Fibroblast of mammary gland (primary cell): ENCODE data around the gene APLF.

Experiments used
- DNase-seq: peaks from one replicate; pipeline ENCODE4 v3.0.0-alpha.2; 2010; ENCODE audit warnings: low read depth
- H3K4me3 ChIP-seq: 2 replicates; pipeline ENCODE4 v1.5.1; 2011; ENCODE audit warnings: low read depth, mild to moderate bottlenecking, low read length, moderate library complexity; ENCODE audit not compliant: control insufficient read depth
- TF ChIP-seq, protein P1 (sequence below): conservative IDR thresholded peaks from 2 replicates; pipeline ENCODE4 v1.5.1; 2011; ENCODE audit warnings: low read depth, low read length, inconsistent platforms; ENCODE audit not compliant: control insufficient read depth, insufficient read depth

APLF gene

DNA sequence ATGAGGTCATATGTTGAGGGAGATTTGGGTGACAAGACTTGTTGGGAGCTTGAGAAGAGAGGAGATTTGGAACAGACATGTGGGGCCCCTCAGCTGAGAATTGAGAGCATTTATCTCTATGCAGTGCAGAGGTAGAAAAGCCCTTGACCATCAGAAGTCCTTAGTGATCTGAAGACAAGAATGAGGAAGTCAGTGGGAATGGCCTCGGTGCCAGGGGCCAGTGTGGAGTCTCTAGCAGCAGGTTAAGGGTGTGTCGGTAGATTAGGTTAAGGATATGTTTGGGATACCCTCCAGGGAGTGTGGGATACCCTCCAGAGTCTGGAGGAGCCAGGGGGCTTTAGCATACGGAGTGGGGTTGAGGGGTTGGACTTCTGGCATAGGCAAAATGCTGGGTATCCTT, 41.9 kb upstream of the APLF start:
- DNase-seq, result no peak
- TF ChIP-seq, protein P1, sequence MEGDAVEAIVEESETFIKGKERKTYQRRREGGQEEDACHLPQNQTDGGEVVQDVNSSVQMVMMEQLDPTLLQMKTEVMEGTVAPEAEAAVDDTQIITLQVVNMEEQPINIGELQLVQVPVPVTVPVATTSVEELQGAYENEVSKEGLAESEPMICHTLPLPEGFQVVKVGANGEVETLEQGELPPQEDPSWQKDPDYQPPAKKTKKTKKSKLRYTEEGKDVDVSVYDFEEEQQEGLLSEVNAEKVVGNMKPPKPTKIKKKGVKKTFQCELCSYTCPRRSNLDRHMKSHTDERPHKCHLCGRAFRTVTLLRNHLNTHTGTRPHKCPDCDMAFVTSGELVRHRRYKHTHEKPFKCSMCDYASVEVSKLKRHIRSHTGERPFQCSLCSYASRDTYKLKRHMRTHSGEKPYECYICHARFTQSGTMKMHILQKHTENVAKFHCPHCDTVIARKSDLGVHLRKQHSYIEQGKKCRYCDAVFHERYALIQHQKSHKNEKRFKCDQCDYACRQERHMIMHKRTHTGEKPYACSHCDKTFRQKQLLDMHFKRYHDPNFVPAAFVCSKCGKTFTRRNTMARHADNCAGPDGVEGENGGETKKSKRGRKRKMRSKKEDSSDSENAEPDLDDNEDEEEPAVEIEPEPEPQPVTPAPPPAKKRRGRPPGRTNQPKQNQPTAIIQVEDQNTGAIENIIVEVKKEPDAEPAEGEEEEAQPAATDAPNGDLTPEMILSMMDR, result no peak
- no peak overlapping the region for H3K4me3 ChIP-seq

DNA sequence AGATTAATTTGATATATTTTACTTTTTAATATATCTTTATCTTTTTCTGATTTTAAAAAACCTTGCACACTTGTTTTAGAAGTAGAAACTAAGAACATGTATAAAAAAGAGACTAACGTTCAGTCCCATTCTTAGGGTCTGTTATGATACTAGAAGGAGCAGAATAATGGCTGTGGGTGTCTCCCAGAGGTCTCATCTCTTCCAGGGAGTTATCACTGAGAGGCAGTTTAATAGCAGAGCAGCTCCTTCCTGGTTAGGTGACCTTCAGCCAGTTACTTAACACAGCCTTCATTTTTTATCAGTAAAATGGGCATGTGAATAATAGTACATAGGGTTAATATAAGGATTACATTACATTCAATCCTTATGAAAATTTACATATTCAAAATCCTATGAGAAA, 40.9 kb upstream of the APLF start:
- TF ChIP-seq, protein P1, result no peak
- H3K4me3 ChIP-seq, result no peak overlapping the region
- no peak for DNase-seq

GRCh38 chr2:68426848-68427579, 40.4 kb upstream of the APLF start:
- TF ChIP-seq, protein P1, result no peak
- no peak overlapping the region for H3K4me3 ChIP-seq
- DNase-seq, result no peak

GRCh38 chr2:68428126-68428525, 39.3 kb upstream of the APLF start:
- TF ChIP-seq, protein P1, result no peak
- DNase-seq, result no peak
- H3K4me3 ChIP-seq, result no peak overlapping the region

DNA sequence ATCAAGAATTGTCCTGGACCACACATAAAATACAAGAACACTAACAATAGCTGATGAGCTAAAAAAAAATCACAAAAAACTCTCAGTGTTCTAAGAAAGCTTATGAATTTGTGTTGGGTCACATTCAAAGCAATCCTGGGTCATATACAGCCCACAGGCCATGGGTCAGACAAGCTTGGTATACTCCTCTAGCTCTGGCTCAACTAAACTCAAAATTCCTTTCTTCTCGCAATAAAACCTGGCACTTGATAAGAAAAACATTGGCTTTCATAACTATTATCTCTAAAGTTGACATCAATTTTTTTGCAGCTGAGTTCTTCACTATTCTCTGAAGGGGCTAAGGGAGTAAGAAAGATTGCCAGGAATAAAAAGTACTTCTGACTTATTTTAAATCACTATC, 38.6 kb upstream of the APLF start:
- TF ChIP-seq, protein P1, result no peak
- DNase-seq, result no peak
- no peak overlapping the region for H3K4me3 ChIP-seq

- TF ChIP-seq, protein P1, result no peak
- H3K4me3 ChIP-seq, result no peak overlapping the region
- DNase-seq, result no peak
Measured at GRCh38 chr2:68429311-68429826, 38.0 kb upstream of the APLF start.

DNA sequence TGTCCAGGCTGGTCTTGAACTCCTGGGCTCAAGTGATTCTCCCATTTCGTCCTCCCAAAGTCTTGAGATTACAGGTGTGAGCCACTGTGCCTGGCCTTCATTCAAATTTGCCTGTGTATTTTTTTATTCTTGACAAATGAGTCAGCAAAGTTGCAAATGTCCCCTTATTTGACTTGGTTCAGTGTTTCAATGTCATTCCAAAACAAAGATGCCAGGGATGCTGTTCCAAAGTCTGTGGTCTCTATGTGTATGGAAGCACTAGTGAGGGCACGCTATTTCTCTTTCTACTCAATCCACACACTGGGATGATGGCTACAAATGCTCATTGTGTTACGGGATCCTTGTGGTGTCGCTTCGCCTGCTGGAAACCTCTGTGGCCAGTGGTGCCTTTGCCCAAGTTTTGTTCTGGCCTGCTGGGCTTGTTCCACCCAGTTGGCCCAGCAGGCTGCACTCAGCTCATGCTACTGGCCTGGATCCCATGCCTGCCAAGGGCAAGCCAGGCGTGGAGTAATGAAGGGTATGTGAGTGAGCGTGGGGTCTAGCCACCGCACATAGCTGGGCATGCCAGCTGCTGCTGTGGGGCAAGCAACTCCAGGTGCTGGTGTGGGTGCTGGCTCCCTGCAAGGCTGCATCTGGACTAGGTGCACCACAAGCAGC, 35.9 kb upstream of the APLF start:
- H3K4me3 ChIP-seq, result no peak overlapping the region
- DNase-seq, result no peak

More for the DNA sequence above, 35.9 kb upstream of the APLF start:
- TF ChIP-seq, protein P1, result no peak
